HEK293 (cell line): Measurements from ENCODE around the gene USP21.

Source experiments
- CTCF ChIA-PET: fragments of 350-600 bp; formaldehyde crosslinking; extraction: SDS; loops from one replicate; lab custom pipeline; 2021; ENCODE audit warnings: antibody characterized with exemption; lab: Yijun Ruan, JAX
- POLR2A ChIA-PET: fragments of 300-600 bp; formaldehyde crosslinking; extraction: SDS; loops from one replicate; lab custom pipeline; 2020; ENCODE audit warnings: antibody characterized with exemption, inconsistent platforms; lab: Yijun Ruan, JAX
- H3K27ac ChIP-seq: fragments of 200-500 bp; sonication (Bioruptor generic); 2 replicates; pipeline ENCODE4 v1.5.1; 2014; ENCODE audit warnings: low read depth, low read length, control low read depth, inconsistent platforms; ENCODE audit errors: extremely low read depth
- H3K36me3 ChIP-seq, 2 experiments: fragments of 200-500 bp in 1 of 2; sonication (Bioruptor generic) in 1 of 2; 1 replicate in 1 of 2; 2 replicates in 1 of 2; pipeline ENCODE4 v1.5.1; 2014 to 2017; ENCODE audit warnings: inconsistent platforms in 2 of 2, low read length in 2 of 2; ENCODE audit not compliant: control insufficient read depth in 2 of 2, insufficient read depth in 1 of 2
- H3K4me1 ChIP-seq: fragments of 200-500 bp; sonication (Bioruptor generic); 2 replicates; pipeline ENCODE4 v1.5.1; 2014; ENCODE audit warnings: mild to moderate bottlenecking, low read length, inconsistent platforms; ENCODE audit not compliant: control insufficient read depth, insufficient read depth
- H3K4me3 ChIP-seq: 2 replicates; pipeline ENCODE4 v1.5.1; 2011; ENCODE audit warnings: low read depth, mild to moderate bottlenecking, control low read depth, low read length, moderate library complexity
- H3K9me3 ChIP-seq: fragments of 200-500 bp; sonication (Bioruptor generic); 2 replicates; pipeline ENCODE4 v1.5.1; 2014; ENCODE audit warnings: low read depth, low read length, inconsistent platforms; ENCODE audit not compliant: control insufficient read depth, insufficient read depth
- CTCF ChIP-seq: fragments of 450-650 bp; formaldehyde crosslinking; IDR thresholded peaks from 2 replicates; pipeline ENCODE4 v1.5.1; 2016; ENCODE audit warnings: missing biosample characterization, missing genetic modification characterization
- KLF9 ChIP-seq: fragments of 450-650 bp; formaldehyde crosslinking; IDR thresholded peaks from 2 replicates; pipeline ENCODE4 v1.5.1; 2016; ENCODE audit warnings: missing biosample characterization, missing genetic modification characterization, low read depth
- MYNN ChIP-seq: fragments of 450-650 bp; formaldehyde crosslinking; IDR thresholded peaks from 2 replicates; pipeline ENCODE4 v1.5.1; 2016; ENCODE audit warnings: missing biosample characterization, missing genetic modification characterization, borderline replicate concordance
- PRDM10 ChIP-seq: fragments of 450-650 bp; formaldehyde crosslinking; IDR thresholded peaks from 2 replicates; pipeline ENCODE4 v1.5.1; 2016; ENCODE audit warnings: missing biosample characterization, missing genetic modification characterization
- PRDM2 ChIP-seq: fragments of 450-650 bp; formaldehyde crosslinking; IDR thresholded peaks from 2 replicates; pipeline ENCODE4 v1.5.1; 2016; ENCODE audit warnings: missing biosample characterization, missing genetic modification characterization, borderline replicate concordance
- TCF7L2 ChIP-seq: IDR thresholded peaks from 2 replicates; pipeline ENCODE4 v1.6.1; 2011; ENCODE audit warnings: low read depth, mild to moderate bottlenecking, inconsistent platforms, low read length, moderate library complexity, borderline replicate concordance
- ZBTB11 ChIP-seq: fragments of 450-650 bp; formaldehyde crosslinking; conservative IDR thresholded peaks from 2 replicates; pipeline ENCODE4 v1.5.1; 2016; ENCODE audit warnings: low read depth, missing biosample characterization, missing genetic modification characterization
- ZFP3 ChIP-seq: fragments of 450-650 bp; formaldehyde crosslinking; IDR thresholded peaks from 2 replicates; pipeline ENCODE4 v1.5.1; 2016; ENCODE audit warnings: low read depth, missing biosample characterization, missing genetic modification characterization
- ZIC2 ChIP-seq: fragments of 450-650 bp; formaldehyde crosslinking; IDR thresholded peaks from 2 replicates; pipeline ENCODE4 v1.5.1; 2016; ENCODE audit warnings: missing biosample characterization, missing genetic modification characterization
- ZNF146 ChIP-seq: fragments of 450-650 bp; formaldehyde crosslinking; IDR thresholded peaks from 2 replicates; pipeline ENCODE4 v1.5.1; 2016; ENCODE audit warnings: missing biosample characterization, missing genetic modification characterization
- ZNF211 ChIP-seq: fragments of 450-650 bp; formaldehyde crosslinking; IDR thresholded peaks from 2 replicates; pipeline ENCODE4 v1.5.1; 2016; ENCODE audit warnings: low read depth, missing biosample characterization, missing genetic modification characterization
- ZNF37A ChIP-seq: fragments of 450-650 bp; IDR thresholded peaks from 2 replicates; pipeline ENCODE4 v1.5.1; 2018; ENCODE audit warnings: missing biosample characterization, missing genetic modification characterization
- ZNF404 ChIP-seq: fragments of 450-650 bp; formaldehyde crosslinking; IDR thresholded peaks from 2 replicates; pipeline ENCODE4 v1.5.1; 2017; ENCODE audit warnings: missing biosample characterization, missing genetic modification characterization
- ZNF423 ChIP-seq: fragments of 450-650 bp; formaldehyde crosslinking; IDR thresholded peaks from 2 replicates; pipeline ENCODE4 v1.5.1; 2016; ENCODE audit warnings: missing biosample characterization, missing genetic modification characterization
- ZNF549 ChIP-seq: fragments of 450-650 bp; IDR thresholded peaks from 2 replicates; pipeline ENCODE4 v1.5.1; 2018; ENCODE audit warnings: missing biosample characterization, missing genetic modification characterization, mild to moderate bottlenecking, inconsistent platforms, moderate library complexity
- ZNF654 ChIP-seq: fragments of 450-650 bp; formaldehyde crosslinking; IDR thresholded peaks from 2 replicates; pipeline ENCODE4 v1.5.1; 2016; ENCODE audit warnings: low read depth, missing biosample characterization, missing genetic modification characterization
- ZNF664 ChIP-seq: fragments of 450-650 bp; formaldehyde crosslinking; IDR thresholded peaks from 2 replicates; pipeline ENCODE4 v1.5.1; 2016; ENCODE audit warnings: missing biosample characterization, missing genetic modification characterization
- ZNF701 ChIP-seq: fragments of 450-650 bp; formaldehyde crosslinking; IDR thresholded peaks from 2 replicates; pipeline ENCODE4 v1.5.1; 2016; ENCODE audit warnings: missing biosample characterization, missing genetic modification characterization
- ZNF843 ChIP-seq: fragments of 450-650 bp; formaldehyde crosslinking; IDR thresholded peaks from 2 replicates; pipeline ENCODE4 v1.5.1; 2016; ENCODE audit warnings: missing biosample characterization, missing genetic modification characterization

USP21 gene

GRCh38 chr1:161180639-161181038 lies 21.3 kb downstream of the USP21 start:
- Histone ChIP-seq H3K36me3 (peaks cover 0 to 5% of the 10 kb centered on the region in 2 experiments; a peak in 1 of 3 replicates), H3K27ac (no peak overlapping the region), H3K4me3 (no peak overlapping the region), H3K9me3 (no peaks in the 10 kb centered on the region)
- TF ChIP-seq CTCF (tag by site-specific recombination) (0 out of 2 replicates have a peak, but pooled peaks have one; percentile 45), ZNF654 (tag by site-specific recombination) (peak; percentile 25), ZNF701 (no peak)
- TF ChIP-seq, all 188 proteins: peak for 2
- ChIA-PET CTCF (interaction anchor here (0.9 to 4.4 kb wide), 4 partner anchors 9 to 201 kb away, joined by 3 to 39 read pairs (median 5); no protein-coding TSS in a partner anchor), POLR2A (no interaction called here)
- H3K4me1 ChIP-seq = no peaks in the 10 kb centered on the region

- POLR2A ChIA-PET = interaction anchor here (0.7 kb wide), 1 partner anchor 20 kb away, joined by 5 read pairs; the partner anchor contains the start of gene NDUFS2
- CTCF ChIA-PET = interaction anchor here (0.7 to 4.4 kb wide), 7 partner anchors 11 to 940 kb away, joined by 3 to 39 read pairs (median 5); partner anchors contain the start of genes ADAMTS4 and TOMM40L
- no peak for TF ChIP-seq ZBTB11 (tag by site-specific recombination)
- TF ChIP-seq ZNF549 (tag by site-specific recombination) = no peak
- TF ChIP-seq MYNN = no peak
- no peak for TF ChIP-seq KLF9 (tag by site-specific recombination)
- TF ChIP-seq ZIC2 (tag by site-specific recombination) = no peak
- no peak for TF ChIP-seq ZFP3 (tag by site-specific recombination)
- no peak for TF ChIP-seq TCF7L2
- no peak for TF ChIP-seq ZNF404 (tag by site-specific recombination)
- TF ChIP-seq ZNF423 (tag by site-specific recombination) = no peak
- TF ChIP-seq ZNF37A (tag by site-specific recombination) = no peak
- TF ChIP-seq ZNF843 (tag by site-specific recombination) = no peak
- no peak for TF ChIP-seq PRDM2 (tag by site-specific recombination)
- TF ChIP-seq ZNF146 (tag by site-specific recombination) = no peak
- TF ChIP-seq PRDM10 (tag by site-specific recombination) = no peak
- no peak for TF ChIP-seq ZNF664
- no peak for TF ChIP-seq ZNF211 (tag by site-specific recombination)
Observed at GRCh38 chr1:161182214-161182613, 22.9 kb downstream of the USP21 start.

More at GRCh38 chr1:161182214-161182613, 22.9 kb downstream of the USP21 start:
- Histone ChIP-seq H3K27ac (no peak overlapping the region), H3K36me3 (no peaks in the 10 kb centered on the region), H3K9me3 (no peaks in the 10 kb centered on the region), H3K4me3 (no peak overlapping the region), H3K4me1 (no peaks in the 10 kb centered on the region)
